Peyer's patch (tissue), 4 donors: Measurements from ENCODE around the gene CPEB4. TPM values are rescaled to one million over a fixed set of nuclear protein-coding genes. Genes with fewer than 3 reads are reported as not detected.

ENCODE experiments used
- DNase-seq, 3 donors: peaks; one replicate each; pipeline ENCODE4 v3.0.0-alpha.2; 2017 to 2019
- H3K27ac ChIP-seq, 4 donors: fragments of 200-600 bp; sonication (generic); one replicate each; pipeline ENCODE4 v1.5.1; 2016 to 2019
- H3K27me3 ChIP-seq, 2 donors: fragments of 200-600 bp; sonication (generic); one replicate each; pipeline ENCODE4 v1.5.1; 2019
- H3K36me3 ChIP-seq, 3 donors: fragments of 200-600 bp; sonication (generic); one replicate each; pipeline ENCODE4 v1.5.1; 2016 to 2019
- H3K4me1 ChIP-seq, 4 donors: fragments of 200-600 bp; sonication (generic); one replicate each; pipeline ENCODE4 v1.5.1; 2016 to 2019
- H3K4me3 ChIP-seq, 4 donors: fragments of 200-600 bp; sonication (generic); 1 replicate in 3 of 4; 2 replicates in 1 of 4; pipeline ENCODE4 v1.5.1; 2016 to 2019; ENCODE audit warnings: mild to moderate bottlenecking in 1 of 4
- H3K9me3 ChIP-seq, 4 donors: fragments of 200-600 bp; sonication (generic); one replicate each; pipeline ENCODE4 v1.5.1; 2016 to 2019; ENCODE audit warnings: mild to moderate bottlenecking in 1 of 4
- POLR2A ChIP-seq, 2 donors: fragments of 450-650 bp; IDR thresholded peaks; one replicate each; pipeline ENCODE4 v1.5.1; 2017; ENCODE audit warnings: antibody characterized with exemption in 2 of 2, mild to moderate bottlenecking in 2 of 2, moderate library complexity in 2 of 2
- total RNA-seq, 4 donors: library from RNA; depleted of rRNA; stranded (reverse); fragments of >200 nt; gene quantifications; one replicate each; pipeline ENCODE4 v1.1.0, GENCODE V29; 2016
- TF ChIP-seq, protein P1 (sequence below), 6 experiments: fragments of 450-650 bp in 4 of 6; fragments of 200-600 bp in 2 of 6; sonication (generic) in 1 of 6; IDR thresholded peaks; one replicate each; pipeline ENCODE4 v1.5.1; 2017 to 2019; ENCODE audit warnings: antibody characterized with exemption in 6 of 6, mild to moderate bottlenecking in 3 of 6, moderate library complexity in 1 of 6

Gene CPEB4
- total RNA-seq, 4 donors from 2014 or later, result 29.7 to 67.0 (median 57.6) TPM

DNA sequence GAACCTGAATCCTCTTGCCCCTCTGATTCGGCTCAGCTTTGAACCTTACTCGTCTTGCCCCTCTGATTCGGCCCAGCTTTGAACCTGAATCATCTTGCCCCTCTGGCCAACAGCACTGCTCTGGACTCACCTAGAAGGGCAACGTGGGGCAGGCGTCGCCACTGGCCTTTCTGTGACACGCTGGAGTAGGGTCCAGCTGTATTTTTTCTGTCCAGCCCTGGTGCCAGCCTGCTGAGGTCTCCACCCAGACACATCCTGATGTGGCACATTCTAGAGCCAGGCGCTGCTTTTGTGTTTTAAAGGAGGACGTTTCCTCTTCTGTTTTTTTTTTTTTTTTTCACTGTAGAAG, 15.2 kb upstream of the CPEB4 start:
- no peaks in the 10 kb centered on the region for H3K36me3 ChIP-seq
- no peak for TF ChIP-seq POLR2A (IDR thresholded peaks at IDR 0.05)
- TF ChIP-seq, protein P1, sequence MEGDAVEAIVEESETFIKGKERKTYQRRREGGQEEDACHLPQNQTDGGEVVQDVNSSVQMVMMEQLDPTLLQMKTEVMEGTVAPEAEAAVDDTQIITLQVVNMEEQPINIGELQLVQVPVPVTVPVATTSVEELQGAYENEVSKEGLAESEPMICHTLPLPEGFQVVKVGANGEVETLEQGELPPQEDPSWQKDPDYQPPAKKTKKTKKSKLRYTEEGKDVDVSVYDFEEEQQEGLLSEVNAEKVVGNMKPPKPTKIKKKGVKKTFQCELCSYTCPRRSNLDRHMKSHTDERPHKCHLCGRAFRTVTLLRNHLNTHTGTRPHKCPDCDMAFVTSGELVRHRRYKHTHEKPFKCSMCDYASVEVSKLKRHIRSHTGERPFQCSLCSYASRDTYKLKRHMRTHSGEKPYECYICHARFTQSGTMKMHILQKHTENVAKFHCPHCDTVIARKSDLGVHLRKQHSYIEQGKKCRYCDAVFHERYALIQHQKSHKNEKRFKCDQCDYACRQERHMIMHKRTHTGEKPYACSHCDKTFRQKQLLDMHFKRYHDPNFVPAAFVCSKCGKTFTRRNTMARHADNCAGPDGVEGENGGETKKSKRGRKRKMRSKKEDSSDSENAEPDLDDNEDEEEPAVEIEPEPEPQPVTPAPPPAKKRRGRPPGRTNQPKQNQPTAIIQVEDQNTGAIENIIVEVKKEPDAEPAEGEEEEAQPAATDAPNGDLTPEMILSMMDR (IDR thresholded peaks at IDR 0.05), result no peak
- no peak overlapping the region for H3K27ac ChIP-seq
- no peaks in the 10 kb centered on the region for H3K9me3 ChIP-seq
- no peak overlapping the region for H3K4me3 ChIP-seq
- no peak for DNase-seq
- no peaks in the 10 kb centered on the region for H3K4me1 ChIP-seq
- no peaks in the 10 kb centered on the region for H3K27me3 ChIP-seq

DNA sequence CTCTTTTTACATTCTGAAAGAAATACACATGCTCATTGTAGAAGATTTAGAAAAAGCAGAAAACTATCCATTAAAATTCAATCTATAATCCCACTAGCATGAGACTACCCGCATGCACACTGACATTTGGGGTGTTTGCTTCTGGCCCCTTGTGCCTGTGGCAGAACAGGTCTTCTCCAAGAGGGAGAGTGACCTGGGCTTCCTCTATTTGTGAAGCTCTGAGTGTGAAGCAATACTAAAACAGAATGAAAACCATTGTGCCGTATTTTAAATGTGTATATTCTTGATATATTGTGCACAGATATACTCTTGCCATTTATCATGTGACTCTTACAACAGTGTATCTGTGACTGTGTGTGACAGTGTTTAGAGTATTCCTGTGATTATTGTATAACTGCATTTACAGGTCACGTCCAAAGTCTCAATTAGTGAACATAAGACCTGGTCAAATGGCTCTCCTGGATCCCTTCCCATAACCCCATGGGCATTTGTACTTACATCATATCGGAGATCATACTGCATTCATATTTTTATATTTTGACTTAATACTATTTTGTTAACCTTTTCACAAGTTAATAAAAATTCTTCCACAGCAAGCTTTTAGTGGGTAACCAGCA, 14.7 kb upstream of the CPEB4 start:
- DNase-seq, result no peak
- H3K36me3 ChIP-seq, result no peaks in the 10 kb centered on the region
- H3K27me3 ChIP-seq, result no peaks in the 10 kb centered on the region
- no peak overlapping the region for H3K4me3 ChIP-seq
- no peak overlapping the region for H3K27ac ChIP-seq
- H3K9me3 ChIP-seq, result no peaks in the 10 kb centered on the region
- TF ChIP-seq, protein P1 (IDR thresholded peaks at IDR 0.05), result no peak
- no peak for TF ChIP-seq POLR2A (IDR thresholded peaks at IDR 0.05)
- H3K4me1 ChIP-seq, result no peaks in the 10 kb centered on the region

GRCh38 chr5:173875189-173875588, 13.0 kb upstream of the CPEB4 start:
- Histone ChIP-seq H3K4me1 (no peaks in the 10 kb centered on the region), H3K9me3 (no peaks in the 10 kb centered on the region), H3K4me3 (no peak overlapping the region), H3K27ac (no peak overlapping the region), H3K36me3 (no peaks in the 10 kb centered on the region), H3K27me3 (no peaks in the 10 kb centered on the region)
- no peak for DNase-seq
- TF ChIP-seq, protein P1 (IDR thresholded peaks at IDR 0.05), result no peak
- no peak for TF ChIP-seq POLR2A (IDR thresholded peaks at IDR 0.05)

DNA sequence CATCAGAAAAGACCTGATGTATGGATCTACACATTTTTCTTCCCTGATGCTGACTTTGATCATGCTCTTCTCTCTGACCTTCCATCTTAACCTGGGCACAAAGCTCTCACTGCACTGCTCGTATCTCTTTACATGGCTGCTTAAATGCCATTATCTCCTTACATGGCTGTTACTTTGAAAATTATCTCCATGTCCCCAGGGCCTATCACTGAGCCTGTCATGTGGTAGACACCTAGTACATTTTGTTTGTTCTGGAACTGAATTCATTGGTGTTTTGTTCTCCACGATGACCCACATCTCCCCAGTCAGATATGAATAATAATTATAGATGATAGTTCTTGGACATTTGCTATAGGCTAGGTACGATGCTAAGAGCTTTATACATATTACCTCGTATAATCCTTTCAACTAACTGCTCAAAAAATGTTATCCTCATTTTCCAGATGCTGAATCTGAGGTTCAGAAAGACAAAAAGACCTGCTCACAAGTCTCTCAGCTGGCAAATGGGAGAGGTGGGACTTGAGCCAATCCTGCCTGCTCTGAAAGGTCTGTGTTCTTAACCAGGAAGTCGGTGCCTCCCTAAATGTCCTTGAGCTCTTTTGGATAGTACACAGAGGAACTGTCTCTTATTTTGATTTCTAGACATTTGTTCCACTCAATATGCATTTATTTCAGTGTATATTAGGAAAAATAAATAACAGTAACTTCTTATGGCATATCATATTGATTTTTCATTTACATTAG, 9.8 kb upstream of the CPEB4 start:
- no peak for DNase-seq
- no peak overlapping the region for H3K27ac ChIP-seq
- no peaks in the 10 kb centered on the region for H3K9me3 ChIP-seq
- H3K27me3 ChIP-seq, result no peaks in the 10 kb centered on the region
- no peak overlapping the region for H3K4me3 ChIP-seq
- H3K36me3 ChIP-seq, result no peaks in the 10 kb centered on the region
- TF ChIP-seq, protein P1 (IDR thresholded peaks at IDR 0.05), result no peak
- TF ChIP-seq POLR2A (IDR thresholded peaks at IDR 0.05), result no peak
- no peaks in the 10 kb centered on the region for H3K4me1 ChIP-seq

- no peaks in the 10 kb centered on the region for H3K27me3 ChIP-seq
- no peak overlapping the region for H3K27ac ChIP-seq
- no peak for DNase-seq
- H3K36me3 ChIP-seq, result no peaks in the 10 kb centered on the region
- peaks cover 0 to 14% (median 5%) of the 10 kb centered on the region in 4 donors for H3K4me1 ChIP-seq
- H3K4me3 ChIP-seq, result no peak overlapping the region
- no peak for TF ChIP-seq POLR2A (IDR thresholded peaks at IDR 0.05)
- TF ChIP-seq, protein P1 (IDR thresholded peaks at IDR 0.05), result no peak
- no peaks in the 10 kb centered on the region for H3K9me3 ChIP-seq
These were observed 7.7 kb upstream of the CPEB4 start for GRCh38 chr5:173880306-173880985.
